A673 (cell line): ENCODE results near the gene SRRM1.

Source experiments
- CTCF ChIP-seq: fragments of 300-800, 200-600 bp; sonication (generic); conservative IDR thresholded peaks from 2 replicates; pipeline ENCODE4 v1.5.1; 2017; ENCODE audit warnings: low read depth, mild to moderate bottlenecking, antibody characterized with exemption, low read length, moderate library complexity, mixed read lengths
- EZH2 ChIP-seq: fragments of 200-600 bp; sonication (generic); IDR thresholded peaks from 2 replicates; pipeline ENCODE4 v1.6.1; 2017; ENCODE audit warnings: borderline replicate concordance, low read depth, mild to moderate bottlenecking, mixed read lengths, antibody characterized with exemption, low read length; ENCODE audit not compliant: poor library complexity, severe bottlenecking

- TF ChIP-seq CTCF (no peak), EZH2 (no peak)
Measured at GRCh38 chr1:24705260-24706073, 62.4 kb downstream of the SRRM1 start.
